Motor neuron (in vitro differentiated cells): ENCODE results near the gene VWA5B1. TPM values are rescaled to one million over a fixed set of nuclear protein-coding genes. Genes with fewer than 3 reads are reported as not detected.
"Not testable (repeated sequence)": the region's sequence is repeated elsewhere in the genome, so short reads cannot be mapped to it uniquely, and the experiment has no call there.

Experiments used
- ATAC-seq, 8 experiments: fragments of 200-7000 bp; cut with Tn5 transposase; replicated peaks in 6 of 8; 2 replicates each; pipeline ENCODE4 v1.8.0; 2021; ENCODE audit warnings: mild to moderate bottlenecking in 8 of 8, moderate library complexity in 8 of 8
- H3K27ac ChIP-seq, 2 donors: fragments of 250-450 bp; sonication (Bioruptor Pico); 2 replicates each; pipeline ENCODE4 v1.9.0; 2021; ENCODE audit warnings: antibody characterized with exemption in 2 of 2, mild to moderate bottlenecking in 2 of 2, moderate library complexity in 1 of 2
- H3K4me1 ChIP-seq, 2 donors: fragments of 250-450 bp; sonication (Bioruptor Pico); replicated peaks in 1 of 2; 2 replicates each; pipeline ENCODE4 v1.6.1; 2021; ENCODE audit warnings: antibody characterized with exemption in 2 of 2, mild to moderate bottlenecking in 2 of 2, moderate library complexity in 1 of 2
- H3K4me3 ChIP-seq, 5 donors: fragments of 250-450 bp; sonication (Bioruptor Pico); 2 replicates each; pipeline ENCODE4 v1.9.0; 2021; ENCODE audit warnings: antibody characterized with exemption in 5 of 5, mild to moderate bottlenecking in 5 of 5, moderate library complexity in 4 of 5
- WGBS, 10 experiments: fragments of 450-650 bp; shearing (Covaris generic); methylation state at CpG; one replicate each; pipeline ENCODE4 v1.0.0; 2022; 5-methylcytosine and 5-hydroxymethylcytosine counted together
- in situ Hi-C, 9 experiments: fragments of 400-800 bp; cut with MboI; loops; one replicate each; pipeline ENCODE4 v1.15.0; 2021; ENCODE audit warnings: low sequenced_read_pairs in 9 of 9, low pct_unique_long_range_greater_than_20kb in 2 of 9; ENCODE audit not compliant: unreplicated experiment in 9 of 9
- total RNA-seq, 8 experiments: library from RNA; unstranded; fragments of 300-600 nt; gene quantifications; 2 replicates each; pipeline versions ENCODE4 v1.2.3 to v1.2.4, GENCODE V29; 2022

The VWA5B1 gene
- total RNA-seq, 8 experiments from 2014 or later: 0.21 to 1.3 (median 0.63) TPM; not detected in 2

DNA sequence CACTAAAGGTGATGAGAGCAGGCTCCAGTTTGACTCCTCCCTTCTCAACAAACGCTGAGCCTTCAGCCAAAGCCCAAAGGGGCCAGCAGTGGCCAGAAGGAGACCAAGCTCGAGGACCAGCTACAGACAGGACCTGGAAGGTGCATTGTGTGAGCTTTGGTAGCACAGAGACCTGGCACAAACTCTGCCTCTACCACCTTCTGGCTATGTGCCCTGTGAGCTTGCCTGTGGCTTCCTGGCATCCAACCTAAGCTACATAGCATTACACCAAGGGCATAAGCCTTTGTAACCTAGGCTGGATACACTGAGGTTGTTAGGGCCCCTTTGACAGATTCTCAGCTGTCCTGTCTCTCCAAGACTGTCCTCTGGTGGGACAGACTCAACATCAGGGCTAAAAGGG lies 6.6 kb upstream of the VWA5B1 start:
- Histone ChIP-seq H3K27ac (no peak overlapping the region), H3K4me1 (peaks cover 29 to 44% of the 10 kb centered on the region in 2 donors), H3K4me3 (no peak overlapping the region)
- WGBS, 10 experiments: 0 to 83% (median 80%) methylated on average over 1 to 2 of the region's 2 CpGs; no CpG with 5 or more reads in 5 of the 10 experiments
- ATAC-seq: no peak
- in situ Hi-C loops: no loop called here

DNA sequence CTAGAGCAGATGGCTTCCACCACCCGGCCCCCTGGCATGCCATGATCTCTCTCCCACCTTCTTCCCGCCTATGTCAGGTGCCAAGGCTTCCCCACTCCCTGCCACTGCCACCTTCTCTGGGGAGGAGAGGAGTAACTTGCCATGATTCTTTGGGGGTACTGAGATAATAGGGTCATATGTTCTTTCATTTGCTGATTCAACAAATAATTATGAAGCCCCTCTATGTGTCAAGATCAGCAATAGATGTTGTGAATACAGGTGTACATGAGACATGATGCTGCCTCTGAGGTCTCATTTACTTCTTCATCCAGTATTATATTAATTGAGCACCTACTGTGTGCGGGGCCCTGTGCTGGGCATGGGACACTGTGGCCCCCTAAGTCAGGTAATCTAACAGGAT lies 6.0 kb upstream of the VWA5B1 start:
- Histone ChIP-seq H3K27ac (no peak overlapping the region), H3K4me1 (peaks cover 29 to 41% of the 10 kb centered on the region in 2 donors), H3K4me3 (no peak overlapping the region)
- ATAC-seq: no peak
- 28 to 93% (median 63%) methylated on average over 1 to 3 of the region's 3 CpGs; no CpG with 5 or more reads in 4 of the 10 experiments for WGBS, 10 experiments
- in situ Hi-C loops: no loop called here

GRCh38 chr1:20285510-20285909 lies 5.2 kb upstream of the VWA5B1 start:
- ATAC-seq: no peak
- no peak overlapping the region for H3K27ac ChIP-seq
- 0 to 100% (median 61%) methylated on average over 1 to 3 of the region's 3 CpGs; no CpG with 5 or more reads in 4 of the 10 experiments for WGBS, 10 experiments
- in situ Hi-C loops: no loop called here
- peaks cover 35 to 44% of the 10 kb centered on the region in 2 donors for H3K4me1 ChIP-seq
- H3K4me3 ChIP-seq: no peak overlapping the region

DNA sequence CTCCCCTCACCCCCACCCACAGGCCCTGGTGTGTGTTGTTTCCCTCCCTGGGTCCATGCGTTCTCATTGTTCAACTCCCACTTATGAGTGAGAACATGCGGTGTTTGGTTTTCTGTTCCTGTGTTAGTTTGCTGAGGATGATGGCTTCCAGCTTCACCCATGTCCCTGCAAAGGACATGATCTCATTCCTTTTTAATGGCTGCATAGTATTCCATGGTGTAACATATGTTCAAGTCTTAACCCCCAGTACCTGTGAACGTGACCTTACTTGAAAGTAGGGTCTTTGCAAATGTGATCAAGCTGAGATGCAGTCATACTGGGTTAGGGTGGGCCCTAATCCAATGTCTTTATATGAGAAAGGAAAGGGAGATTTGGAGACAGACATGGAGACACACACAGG lies 3.0 kb upstream of the VWA5B1 start:
- in situ Hi-C loops, H3K27ac ChIP-seq, ATAC-seq, H3K4me3 ChIP-seq: not testable (repeated sequence)
- 17 to 100% (median 78%) methylated on average over 1 of the region's 3 CpGs; no CpG with 5 or more reads in 6 of the 10 experiments for WGBS, 10 experiments
- peaks cover 39 to 41% of the 10 kb centered on the region in 2 donors for H3K4me1 ChIP-seq

DNA sequence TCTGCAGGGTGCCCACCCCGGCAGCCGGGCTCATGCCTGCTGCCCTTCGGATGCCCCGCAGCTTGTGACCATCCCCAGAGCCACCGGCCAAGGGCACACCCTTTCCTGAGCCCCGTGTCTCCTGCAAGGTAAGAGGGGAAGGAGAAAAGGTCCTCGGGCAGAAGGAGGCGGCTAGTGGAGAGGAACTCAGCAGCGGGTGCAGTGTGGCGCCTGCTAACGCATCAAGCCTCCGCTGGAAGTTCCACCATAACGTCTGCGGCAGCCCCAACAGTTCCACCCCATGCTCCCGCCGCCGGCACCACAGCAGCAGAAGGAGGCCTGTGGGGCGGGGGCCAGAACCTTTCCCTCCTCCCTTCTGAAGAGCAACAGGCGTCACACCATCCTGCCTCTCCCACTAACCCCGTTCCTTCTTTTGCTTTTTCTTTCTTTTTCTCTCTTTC lies 990 bp downstream of the VWA5B1 start:
- WGBS, 10 experiments: 1 to 57% (median 15%) methylated on average over 3 to 16 of the region's 20 CpGs
- peaks cover 27% of the 10 kb centered on the region in 2 donors for H3K4me1 ChIP-seq
- in situ Hi-C loops: no loop called here
- H3K27ac ChIP-seq: no peak overlapping the region
- ATAC-seq: peak in 3 of 8 experiments; percentile 45 to 76 (median 74)
- no peak overlapping the region for H3K4me3 ChIP-seq

DNA sequence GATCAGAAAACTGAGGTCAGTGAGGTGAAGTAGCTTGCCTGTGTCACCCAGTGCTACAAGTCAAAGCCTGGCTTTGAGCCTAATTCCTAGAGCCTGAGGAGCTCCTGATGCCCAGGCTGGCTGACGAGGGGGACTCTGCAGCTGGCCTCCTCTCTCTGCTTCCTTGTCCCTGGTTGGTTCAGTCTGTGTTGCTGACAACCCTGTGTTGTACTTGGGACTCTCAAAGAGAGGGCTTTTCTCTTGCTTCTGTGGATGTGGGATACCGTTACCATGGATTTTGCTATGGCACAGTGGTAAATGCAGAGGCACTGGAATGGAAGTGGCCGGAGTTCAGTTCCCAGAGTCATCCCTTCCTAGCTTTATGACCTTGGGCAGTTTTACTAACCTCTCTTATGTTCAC lies 8.0 kb downstream of the VWA5B1 start:
- Histone ChIP-seq H3K4me1 (peaks cover 0 to 5% of the 10 kb centered on the region in 2 donors), H3K4me3 (no peak overlapping the region), H3K27ac (no peak overlapping the region)
- in situ Hi-C loops: no loop called here
- ATAC-seq: peak in 3 of 8 experiments; percentile 25 to 88 (median 37)
- 20 to 86% (median 65%) methylated on average over 1 to 2 of the region's 3 CpGs; no CpG with 5 or more reads in 4 of the 10 experiments for WGBS, 10 experiments

DNA sequence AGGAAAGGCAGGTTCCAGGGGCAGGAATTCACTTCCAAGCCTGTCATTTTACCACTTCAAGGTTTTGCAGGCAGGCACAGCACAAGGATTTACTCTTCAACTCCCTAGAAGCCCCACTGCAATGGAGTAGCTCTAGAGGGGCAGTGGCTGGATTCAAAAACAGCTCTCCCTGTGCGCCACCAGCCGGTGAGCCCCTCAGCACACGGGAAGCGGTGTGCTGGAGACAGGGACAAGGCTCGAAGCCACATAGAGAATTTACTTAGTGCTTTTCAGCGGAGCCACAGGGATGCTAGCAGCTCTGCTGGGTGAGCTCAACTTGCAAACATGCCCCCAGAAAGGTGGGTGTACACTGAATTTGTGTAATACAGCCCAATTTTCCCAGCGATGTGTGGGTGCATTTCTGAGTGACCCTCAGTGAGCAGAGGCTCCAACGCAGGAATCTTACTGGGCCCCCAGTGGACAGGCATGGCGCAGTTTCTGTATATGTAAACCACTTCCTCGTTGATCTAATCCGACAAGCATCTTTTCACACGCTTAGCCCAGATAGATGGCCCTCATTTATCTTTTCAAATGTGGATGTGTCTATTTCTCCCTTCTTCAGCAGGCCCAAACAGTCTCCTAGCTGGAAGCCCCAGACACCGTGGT lies 10.9 kb downstream of the VWA5B1 start:
- Histone ChIP-seq H3K27ac (no peak overlapping the region), H3K4me1 (peaks cover 0 to 5% of the 10 kb centered on the region in 2 donors), H3K4me3 (no peak overlapping the region)
- in situ Hi-C loops: no loop called here
- WGBS, 10 experiments: 44 to 90% (median 75%) methylated on average over 2 to 11 of the region's 13 CpGs; no CpG with 5 or more reads in 1 of the 10 experiments
- no peak for ATAC-seq

- no peak overlapping the region for H3K4me3 ChIP-seq
- 0 to 83% (median 62%) methylated on average over 1 to 2 of the region's 2 CpGs; no CpG with 5 or more reads in 5 of the 10 experiments for WGBS, 10 experiments
- no peak overlapping the region for H3K27ac ChIP-seq
- in situ Hi-C loops: no loop called here
- ATAC-seq: peak in 1 of 8 experiments; percentile 23
- peaks cover 0 to 5% of the 10 kb centered on the region in 2 donors for H3K4me1 ChIP-seq
These were observed 11.4 kb downstream of the VWA5B1 start for GRCh38 chr1:20302108-20302471.

GRCh38 chr1:20307026-20307425 lies 16.4 kb downstream of the VWA5B1 start:
- Histone ChIP-seq H3K4me1 (peaks cover 0 to 1% of the 10 kb centered on the region in 2 donors), H3K4me3 (no peak overlapping the region), H3K27ac (no peak overlapping the region)
- 80 to 100% (median 85%) methylated on average over 1 to 5 of the region's 7 CpGs; no CpG with 5 or more reads in 4 of the 10 experiments for WGBS, 10 experiments
- in situ Hi-C loops: no loop called here
- no peak for ATAC-seq

- WGBS, 10 experiments: 68 to 100% (median 79%) methylated on average over 1 to 3 of the region's 5 CpGs; no CpG with 5 or more reads in 6 of the 10 experiments
- no peak for ATAC-seq
These were observed 17.9 kb downstream of the VWA5B1 start for GRCh38 chr1:20308569-20308968.

DNA sequence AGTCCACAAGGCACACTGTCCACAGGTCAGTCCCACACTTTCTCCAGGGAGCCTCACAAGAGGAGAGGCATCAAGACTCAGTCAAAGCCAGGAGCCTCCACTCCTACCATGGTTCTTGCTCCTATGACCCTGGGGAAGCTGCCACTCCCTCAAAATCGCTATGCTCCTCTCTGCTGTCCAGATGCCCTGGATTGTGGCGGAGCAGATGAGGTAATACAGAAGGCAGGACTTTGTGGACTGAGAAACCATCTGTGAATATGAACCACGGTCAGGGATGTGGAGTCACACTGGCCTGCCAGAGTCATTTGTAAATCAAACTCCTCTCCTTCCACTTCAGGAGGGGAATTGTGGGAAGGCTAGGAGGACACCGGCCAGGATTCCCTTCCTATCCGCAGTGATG lies 20.6 kb downstream of the VWA5B1 start:
- Histone ChIP-seq H3K4me3 (no peak overlapping the region), H3K4me1 (no peaks in the 10 kb centered on the region), H3K27ac (no peak overlapping the region)
- in situ Hi-C loops: no loop called here
- ATAC-seq: peak in 5 of 8 experiments; percentile 21 to 100 (median 33)
- 36 to 100% (median 83%) methylated on average over 1 to 5 of the region's 5 CpGs; no CpG with 5 or more reads in 5 of the 10 experiments for WGBS, 10 experiments

More at GRCh38 chr1:20308569-20308968, 17.9 kb downstream of the VWA5B1 start:
- Histone ChIP-seq H3K4me1 (no peaks in the 10 kb centered on the region), H3K27ac (no peak overlapping the region), H3K4me3 (no peak overlapping the region)
- in situ Hi-C loops: no loop called here

GRCh38 chr1:20312310-20312709 lies 21.6 kb downstream of the VWA5B1 start:
- Histone ChIP-seq H3K27ac (no peak overlapping the region), H3K4me1 (no peaks in the 10 kb centered on the region), H3K4me3 (no peak overlapping the region)
- in situ Hi-C loops: no loop called here
- ATAC-seq: no peak
- 50 to 100% (median 83%) methylated on average over 1 to 3 of the region's 3 CpGs; no CpG with 5 or more reads in 3 of the 10 experiments for WGBS, 10 experiments

- no peaks in the 10 kb centered on the region for H3K4me1 ChIP-seq
- no peak for ATAC-seq
- in situ Hi-C loops: no loop called here
- no peak overlapping the region for H3K27ac ChIP-seq
- 80 to 100% (median 90%) methylated on average over 1 to 10 of the region's 12 CpGs; no CpG with 5 or more reads in 5 of the 10 experiments for WGBS, 10 experiments
- no peak overlapping the region for H3K4me3 ChIP-seq
These were observed 22.1 kb downstream of the VWA5B1 start for GRCh38 chr1:20312818-20313217.
